Heart right ventricle (tissue), 16 donors: ENCODE data around the gene IL12RB2. TPM values are rescaled to one million over a fixed set of nuclear protein-coding genes. Genes with fewer than 3 reads are reported as not detected.

Experiments used
- ATAC-seq, 8 donors: fragments of 200-7000 bp; cut with Tn5 transposase; one replicate each; pipeline ENCODE4 v1.9.1; 2020; ENCODE audit warnings: mild to moderate bottlenecking in 8 of 8, moderate library complexity in 8 of 8, moderate number of reproducible peaks in 1 of 8
- DNase-seq, 2 donors: peaks; one replicate each; pipeline ENCODE4 v3.0.0-alpha.2; 2020
- H3K27ac ChIP-seq, 10 donors: fragments of 200-600 bp; sonication (generic) in 2 of 10; one replicate each; pipeline versions ENCODE4 v1.5.0 to v1.8.0; 2020 to 2022; ENCODE audit warnings: mild to moderate bottlenecking in 3 of 10
- H3K27me3 ChIP-seq, 7 donors: fragments of 200-600 bp; one replicate each; pipeline ENCODE4 v1.8.0; 2021 to 2022; ENCODE audit warnings: mild to moderate bottlenecking in 2 of 7
- H3K36me3 ChIP-seq, 9 donors: fragments of 200-600 bp; sonication (generic) in 1 of 9; one replicate each; pipeline versions ENCODE4 v1.5.0 to v1.8.0; 2020 to 2022; ENCODE audit warnings: mild to moderate bottlenecking in 2 of 9
- H3K4me1 ChIP-seq, 9 donors: fragments of 200-600 bp; sonication (generic) in 1 of 9; one replicate each; pipeline versions ENCODE4 v1.5.0 to v1.8.0; 2020 to 2022; ENCODE audit warnings: mild to moderate bottlenecking in 4 of 9
- H3K4me3 ChIP-seq, 10 donors: fragments of 200-600 bp; sonication (generic) in 2 of 10; one replicate each; pipeline versions ENCODE4 v1.5.0 to v1.8.0; 2020 to 2022; ENCODE audit warnings: mild to moderate bottlenecking in 7 of 10, moderate library complexity in 2 of 10
- H3K9me3 ChIP-seq, 11 donors: fragments of 200-600 bp in 10 of 11; sonication (generic) in 2 of 11; one replicate each; pipeline versions ENCODE4 v1.5.0 to v1.8.0; 2013 to 2022; ENCODE audit warnings: mild to moderate bottlenecking in 2 of 11, control low read depth in 1 of 11, moderate library complexity in 1 of 11
- CTCF ChIP-seq, 9 donors: fragments of 200-600 bp; sonication (generic) in 2 of 9; IDR thresholded peaks; one replicate each; pipeline versions ENCODE4 v1.5.0 to v1.8.0; 2021 to 2022; ENCODE audit warnings: antibody characterized with exemption in 9 of 9, mild to moderate bottlenecking in 5 of 9, moderate library complexity in 1 of 9
- WGBS, 2 donors: extraction: QIAGEN DNeasy Blood & Tissue Kit; methylation state at CpG; one replicate each; pipeline ENCODE4 v1.1.7; 2013; ENCODE audit warnings: inconsistent platforms in 1 of 2; 5-methylcytosine and 5-hydroxymethylcytosine counted together
- intact Hi-C, 10 donors: fragments of 100-400 bp; cut with DNase I; formaldehyde crosslinking; loops; one replicate each; pipeline versions ENCODE4 v1.11.1 to v1.14.2; 2022
- polyA plus RNA-seq, 2 donors: library from polyadenylated mRNA; stranded (reverse); fragments of 200-250 nt; gene quantifications; one replicate each; pipeline ENCODE4 v1.2.3, GENCODE V29; 2013
- total RNA-seq, 10 donors: library from RNA; stranded (reverse); fragmentation: NEBNext Ultra II Directional in 3 of 10; extraction: Animal tissue kit (Norgen Biotek cat#: 25700) in 3 of 10; gene quantifications; one replicate each; pipeline versions ENCODE4 v1.2.1 to v1.2.4, GENCODE V29; 2021 to 2023
- donor health status: Arrhythmogenic right ventricular cardiomyopathy.
- donor health status: ischemic (EF 13 %, LVEDD 7.1; RV severe dilation, severe dysfunction).
- donor health status: healthy with polysubstance abuse.
- donor health status: DM: no; HTN: yes; CAD: no.
- donor health status: DM: no; HTN: no; CAD: no.
- donor health status: ischemic (EF 25% LVEDD 6.9; RV normal size, moderate dysfunction).
- donor health status: ischemic (EF 25% LVEDD 5.7; RV mildly dilated, moderate dysfunction).
- donor health status: healthy.
- donor health status: DM: yes; HTN: yes; CAD: no.
- donor health status: Ischemic cardiomyopathy.
- donor health status: ischemic (EF 35%, LVEDD 5.7; RV mildly dilated, moderate dysfunction).
- donor health status: nonischemic (EF 11% LVEDD 7.7; RV severe dilation, severe dysfunction).
- donor health status: DM: yes; HTN: yes; CAD: no.
- donor health status: PGD.
- donor health status: ischemic (EF 29% LVEDD 5.4; RV normal size, mild dysfunction).
- donor health status: nonischemic (EF 23%, LVEDD 6.1; RV moderate dilation, normal function).

Gene IL12RB2
- total and polyA plus RNA-seq, 12 donors = 0.09 to 1.2 (median 0.22) TPM; not detected in 1

- Histone ChIP-seq H3K27me3 (no peaks in the 10 kb centered on the region), H3K4me1 (no peaks in the 10 kb centered on the region), H3K27ac (no peak overlapping the region), H3K4me3 (no peak overlapping the region), H3K36me3 (no peaks in the 10 kb centered on the region), H3K9me3 (peaks cover 0 to 7% (median 0%) of the 10 kb centered on the region in 11 donors)
- TF ChIP-seq CTCF (IDR thresholded peaks at IDR 0.05) = no peak
- DNase-seq (no peak), ATAC-seq (no peak)
- intact Hi-C loops = no loop called here
- WGBS, 2 donors = 83 to 87% methylated on average over 8 of the region's 8 CpGs
Measured at GRCh38 chr1:67285780-67286488, 21.7 kb upstream of the IL12RB2 start.

- H3K27ac ChIP-seq = no peak overlapping the region
- peaks cover 0 to 12% (median 0%) of the 10 kb centered on the region in 11 donors for H3K9me3 ChIP-seq
- DNase-seq (no peak), ATAC-seq (no peak)
- 71 to 77% methylated on average over 4 of the region's 4 CpGs for WGBS, 2 donors
- H3K4me3 ChIP-seq = no peak overlapping the region
- TF ChIP-seq CTCF (IDR thresholded peaks at IDR 0.05) = no peak
- no peaks in the 10 kb centered on the region for H3K4me1 ChIP-seq
- intact Hi-C loops = no loop called here
- H3K27me3 ChIP-seq = peaks cover 0 to 4% (median 0%) of the 10 kb centered on the region in 7 donors
- H3K36me3 ChIP-seq = no peaks in the 10 kb centered on the region
Measured at GRCh38 chr1:67290236-67290635, 17.4 kb upstream of the IL12RB2 start.

- Histone ChIP-seq H3K4me3 (no peak overlapping the region), H3K4me1 (no peaks in the 10 kb centered on the region), H3K27ac (no peak overlapping the region), H3K9me3 (peaks cover 0 to 5% (median 0%) of the 10 kb centered on the region in 11 donors), H3K27me3 (peaks cover 0 to 4% (median 0%) of the 10 kb centered on the region in 7 donors), H3K36me3 (no peaks in the 10 kb centered on the region)
- ATAC-seq (no peak), DNase-seq (no peak)
- TF ChIP-seq CTCF (IDR thresholded peaks at IDR 0.05) = no peak
- intact Hi-C loops = no loop called here
- WGBS, 2 donors = 83 to 86% methylated on average over 9 of the region's 9 CpGs
Measured at GRCh38 chr1:67294836-67295617, 12.6 kb upstream of the IL12RB2 start.

GRCh38 chr1:67298762-67299161 lies 8.9 kb upstream of the IL12RB2 start:
- Histone ChIP-seq H3K36me3 (no peaks in the 10 kb centered on the region), H3K4me3 (no peak overlapping the region), H3K9me3 (peaks cover 0 to 5% (median 0%) of the 10 kb centered on the region in 11 donors), H3K27ac (no peak overlapping the region), H3K27me3 (peaks cover 0 to 8% (median 0%) of the 10 kb centered on the region in 7 donors), H3K4me1 (no peaks in the 10 kb centered on the region)
- TF ChIP-seq CTCF (IDR thresholded peaks at IDR 0.05) = no peak
- 43 to 49% methylated on average over 2 of the region's 2 CpGs for WGBS, 2 donors
- DNase-seq (no peak), ATAC-seq (no peak)
- intact Hi-C loops = no loop called here
